ENCODE results near the gene PTCD3.

- TF ChIP-seq CTCF (optimal IDR thresholded peaks at IDR 0.05 in 1 of 3, IDR thresholded peaks at IDR 0.05 in 1 of 3, conservative IDR thresholded peaks at IDR 0.05 in 1 of 3; ENCODE audit: extremely low read depth in 1 of 3, insufficient read depth in 2 of 3, low read length in 3 of 3) (no peak), EZH2 (IDR thresholded peaks at IDR 0.05; ENCODE audit: low read length) (no peak)
Measured at GRCh38 chr2:86147793-86148192, 41.8 kb downstream of the PTCD3 start.

All from keratinocyte (primary cell).